ENCODE data around the gene BBLN. TPM values are rescaled to one million over a fixed set of nuclear protein-coding genes. Genes with fewer than 3 reads are reported as not detected.

Gene BBLN
- total RNA-seq, 1 donor from 2014 or later: 47.3 TPM

DNA sequence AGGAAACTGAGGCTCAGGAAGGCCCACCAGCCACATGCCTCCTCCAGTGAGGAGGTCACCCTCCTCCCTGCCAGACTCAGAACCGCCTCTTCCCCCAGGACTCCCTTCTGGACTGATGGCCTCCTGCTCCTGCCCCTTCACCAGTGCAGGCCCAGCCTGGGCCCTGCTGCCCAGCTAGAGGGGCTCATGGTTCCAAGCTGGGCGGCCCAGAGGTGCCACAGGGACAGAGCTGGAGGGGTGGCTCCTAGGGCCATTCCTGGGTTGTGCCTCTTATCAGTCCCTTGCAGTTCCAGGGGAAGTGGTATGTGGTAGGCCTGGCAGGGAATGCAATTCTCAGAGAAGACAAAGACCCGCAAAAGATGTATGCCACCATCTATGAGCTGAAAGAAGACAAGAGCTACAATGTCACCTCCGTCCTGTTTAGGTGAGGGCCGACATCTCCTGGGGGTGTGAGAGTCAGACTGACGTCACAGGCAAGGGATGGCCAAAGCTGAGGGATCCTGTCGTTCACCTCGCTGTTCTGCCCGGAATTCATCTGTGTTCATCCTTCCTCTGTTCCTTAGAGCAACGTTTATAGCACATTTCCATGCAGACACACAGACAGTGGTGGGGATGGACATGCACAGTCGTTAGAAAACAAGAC lies 10.0 kb upstream of the BBLN start:
- no peaks in the 10 kb centered on the region for H3K4me1 ChIP-seq (ENCODE audit: insufficient read depth, low read length)
- TF ChIP-seq, protein P1, sequence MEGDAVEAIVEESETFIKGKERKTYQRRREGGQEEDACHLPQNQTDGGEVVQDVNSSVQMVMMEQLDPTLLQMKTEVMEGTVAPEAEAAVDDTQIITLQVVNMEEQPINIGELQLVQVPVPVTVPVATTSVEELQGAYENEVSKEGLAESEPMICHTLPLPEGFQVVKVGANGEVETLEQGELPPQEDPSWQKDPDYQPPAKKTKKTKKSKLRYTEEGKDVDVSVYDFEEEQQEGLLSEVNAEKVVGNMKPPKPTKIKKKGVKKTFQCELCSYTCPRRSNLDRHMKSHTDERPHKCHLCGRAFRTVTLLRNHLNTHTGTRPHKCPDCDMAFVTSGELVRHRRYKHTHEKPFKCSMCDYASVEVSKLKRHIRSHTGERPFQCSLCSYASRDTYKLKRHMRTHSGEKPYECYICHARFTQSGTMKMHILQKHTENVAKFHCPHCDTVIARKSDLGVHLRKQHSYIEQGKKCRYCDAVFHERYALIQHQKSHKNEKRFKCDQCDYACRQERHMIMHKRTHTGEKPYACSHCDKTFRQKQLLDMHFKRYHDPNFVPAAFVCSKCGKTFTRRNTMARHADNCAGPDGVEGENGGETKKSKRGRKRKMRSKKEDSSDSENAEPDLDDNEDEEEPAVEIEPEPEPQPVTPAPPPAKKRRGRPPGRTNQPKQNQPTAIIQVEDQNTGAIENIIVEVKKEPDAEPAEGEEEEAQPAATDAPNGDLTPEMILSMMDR (IDR thresholded peaks at IDR 0.05; ENCODE audit: insufficient read depth, low read depth, low read length): no peak
- TF ChIP-seq EZH2 (IDR thresholded peaks at IDR 0.05; ENCODE audit: insufficient read depth, low read length): no peak
- H3K9ac ChIP-seq (ENCODE audit: low read length): no peak overlapping the region
- no peaks in the 10 kb centered on the region for H3K9me3 ChIP-seq (ENCODE audit: insufficient read depth, low read depth, low read length)
- no peaks in the 10 kb centered on the region for H3K36me3 Mint-ChIP-seq (ENCODE audit: low read depth, unreplicated experiment)
- no peak overlapping the region for H2AFZ ChIP-seq (ENCODE audit: low read depth, low read length)
- H3K27me3 Mint-ChIP-seq (ENCODE audit: low read depth, unreplicated experiment): peaks cover 41% of the 10 kb centered on the region
- H4K20me1 ChIP-seq (ENCODE audit: insufficient read depth, low read length): no peaks in the 10 kb centered on the region
- H3K27ac Mint-ChIP-seq (ENCODE audit: unreplicated experiment): no peak overlapping the region
- H3K4me3 Mint-ChIP-seq (ENCODE audit: unreplicated experiment): no peak overlapping the region
- FAIRE-seq (no peak), DNase-seq (ENCODE audit: low read depth) (no peak)
- no peak overlapping the region for H3K4me3 ChIP-seq (ENCODE audit: insufficient read depth, low read depth, low read length)
- H3K36me3 ChIP-seq (ENCODE audit: insufficient read depth, low read length): no peaks in the 10 kb centered on the region
- no peak overlapping the region for H3K27ac ChIP-seq (ENCODE audit: low read depth, low read length)
- H3K4me2 ChIP-seq (ENCODE audit: low read length): no peak overlapping the region
- peaks cover 6% of the 10 kb centered on the region for H3K4me1 Mint-ChIP-seq (ENCODE audit: low read depth, unreplicated experiment)
- no peaks in the 10 kb centered on the region for H3K79me2 ChIP-seq (ENCODE audit: insufficient read depth, low read length)
- H3K9me3 Mint-ChIP-seq (ENCODE audit: unreplicated experiment): no peaks in the 10 kb centered on the region
- no peaks in the 10 kb centered on the region for H3K27me3 ChIP-seq (ENCODE audit: insufficient read depth, low read length)

DNA sequence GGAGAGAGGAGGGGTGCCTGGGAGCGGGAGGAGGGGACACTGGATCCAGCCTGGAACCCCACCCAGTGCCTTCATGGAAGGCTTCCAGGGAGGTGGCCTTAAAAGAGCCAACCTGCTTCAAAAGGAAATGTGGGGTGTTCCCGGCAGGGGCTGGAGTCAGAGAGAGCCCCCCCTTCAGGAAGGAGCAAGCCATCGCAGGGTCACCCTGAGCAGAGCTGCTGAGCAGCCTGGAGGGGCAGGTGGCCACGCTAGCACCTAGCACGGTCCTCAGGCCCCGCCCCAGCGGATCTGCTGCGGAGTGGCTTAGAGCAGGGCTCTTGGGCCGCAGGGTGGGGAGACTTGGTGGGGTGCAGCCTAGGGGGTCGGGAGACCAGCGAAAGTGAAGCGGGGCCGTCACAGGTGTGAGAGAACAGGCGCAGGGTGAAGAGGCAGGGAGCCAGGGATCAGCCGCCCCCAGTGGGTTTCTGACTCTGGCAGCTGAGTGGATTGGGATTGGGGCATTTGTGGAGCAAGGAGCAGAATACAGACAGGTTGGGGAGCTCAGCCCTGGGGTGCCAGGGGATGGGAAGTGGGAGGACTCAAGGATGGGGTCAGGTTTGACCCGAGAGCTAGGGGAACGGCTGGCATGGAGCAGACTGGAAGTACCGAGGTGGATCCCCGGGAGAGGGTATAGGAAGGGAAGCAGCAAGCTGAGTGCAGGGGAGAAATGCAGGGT lies 9.3 kb upstream of the BBLN start:
- no peaks in the 10 kb centered on the region for H4K20me1 ChIP-seq (ENCODE audit: insufficient read depth, low read length)
- H3K4me1 Mint-ChIP-seq (ENCODE audit: low read depth, unreplicated experiment): peaks cover 6% of the 10 kb centered on the region
- H3K27me3 ChIP-seq (ENCODE audit: insufficient read depth, low read length): no peaks in the 10 kb centered on the region
- H2AFZ ChIP-seq (ENCODE audit: low read depth, low read length): no peak overlapping the region
- DNase-seq (ENCODE audit: low read depth): no peak
- peaks cover 39% of the 10 kb centered on the region for H3K27me3 Mint-ChIP-seq (ENCODE audit: low read depth, unreplicated experiment)
- H3K9me3 Mint-ChIP-seq (ENCODE audit: unreplicated experiment): no peaks in the 10 kb centered on the region
- no peak for FAIRE-seq
- H3K27ac Mint-ChIP-seq (ENCODE audit: unreplicated experiment): no peak overlapping the region
- no peak overlapping the region for H3K4me3 ChIP-seq (ENCODE audit: insufficient read depth, low read depth, low read length)
- H3K9me3 ChIP-seq (ENCODE audit: insufficient read depth, low read depth, low read length): no peaks in the 10 kb centered on the region
- H3K4me2 ChIP-seq (ENCODE audit: low read length): no peak overlapping the region
- H3K36me3 Mint-ChIP-seq (ENCODE audit: low read depth, unreplicated experiment): no peaks in the 10 kb centered on the region
- no peaks in the 10 kb centered on the region for H3K4me1 ChIP-seq (ENCODE audit: insufficient read depth, low read length)
- H3K79me2 ChIP-seq (ENCODE audit: insufficient read depth, low read length): no peaks in the 10 kb centered on the region
- H3K27ac ChIP-seq (ENCODE audit: low read depth, low read length): no peak overlapping the region
- TF ChIP-seq, protein P1 (IDR thresholded peaks at IDR 0.05; ENCODE audit: insufficient read depth, low read depth, low read length): no peak
- TF ChIP-seq EZH2 (IDR thresholded peaks at IDR 0.05; ENCODE audit: insufficient read depth, low read length): no peak
- H3K4me3 Mint-ChIP-seq (ENCODE audit: unreplicated experiment): no peak overlapping the region
- no peaks in the 10 kb centered on the region for H3K36me3 ChIP-seq (ENCODE audit: insufficient read depth, low read length)
- no peak overlapping the region for H3K9ac ChIP-seq (ENCODE audit: low read length)

All from astrocyte (in vitro differentiated cells and primary cell).